RWPE2 (cell line): Measurements from ENCODE around the gene OTX1.

Source experiments
- ATAC-seq: fragments of 200-7000 bp; cut with Tn5 transposase; 3 replicates; pipeline ENCODE4 v1.9.1; 2021; ENCODE audit warnings: low read depth
- DNase-seq: peaks from one replicate; pipeline ENCODE4 v3.0.0-alpha.2; 2020; ENCODE audit warnings: low spot score
- H3K27ac ChIP-seq: fragments of 450-650 bp; 2 replicates; pipeline ENCODE4 v1.5.1; 2017; ENCODE audit warnings: mild to moderate bottlenecking; ENCODE audit not compliant: poor library complexity, severe bottlenecking
- H3K27me3 ChIP-seq: fragments of 250-450 bp; sonication (Bioruptor Pico); 2 replicates; pipeline ENCODE4 v1.5.1; 2021; ENCODE audit warnings: mild to moderate bottlenecking, moderate library complexity; ENCODE audit not compliant: insufficient read depth, poor library complexity, severe bottlenecking
- H3K36me3 ChIP-seq: fragments of 250-450 bp; sonication (Bioruptor Pico); 2 replicates; pipeline ENCODE4 v1.5.1; 2020; ENCODE audit warnings: low read depth, mild to moderate bottlenecking, moderate library complexity
- H3K4me1 ChIP-seq: fragments of 250-450 bp; sonication (Bioruptor Pico); 2 replicates; pipeline ENCODE4 v1.5.1; 2021; ENCODE audit warnings: mild to moderate bottlenecking, moderate library complexity; ENCODE audit not compliant: insufficient read depth, poor library complexity, severe bottlenecking
- H3K4me3 ChIP-seq: fragments of 250-450 bp; sonication (Bioruptor Pico); 2 replicates; pipeline ENCODE4 v1.5.1; 2021; ENCODE audit warnings: mild to moderate bottlenecking, moderate library complexity; ENCODE audit not compliant: severe bottlenecking
- H3K9me3 ChIP-seq: fragments of 250-450 bp; sonication (Bioruptor Pico); 2 replicates; pipeline ENCODE4 v1.5.1; 2021; ENCODE audit warnings: mild to moderate bottlenecking, moderate library complexity; ENCODE audit not compliant: severe bottlenecking
- TF ChIP-seq, protein P1 (sequence below): fragments of 450-650 bp; IDR thresholded peaks from one replicate; pipeline ENCODE4 v1.5.1; 2017; ENCODE audit warnings: mild to moderate bottlenecking, moderate library complexity; ENCODE audit not compliant: poor library complexity, severe bottlenecking

Gene OTX1

DNA sequence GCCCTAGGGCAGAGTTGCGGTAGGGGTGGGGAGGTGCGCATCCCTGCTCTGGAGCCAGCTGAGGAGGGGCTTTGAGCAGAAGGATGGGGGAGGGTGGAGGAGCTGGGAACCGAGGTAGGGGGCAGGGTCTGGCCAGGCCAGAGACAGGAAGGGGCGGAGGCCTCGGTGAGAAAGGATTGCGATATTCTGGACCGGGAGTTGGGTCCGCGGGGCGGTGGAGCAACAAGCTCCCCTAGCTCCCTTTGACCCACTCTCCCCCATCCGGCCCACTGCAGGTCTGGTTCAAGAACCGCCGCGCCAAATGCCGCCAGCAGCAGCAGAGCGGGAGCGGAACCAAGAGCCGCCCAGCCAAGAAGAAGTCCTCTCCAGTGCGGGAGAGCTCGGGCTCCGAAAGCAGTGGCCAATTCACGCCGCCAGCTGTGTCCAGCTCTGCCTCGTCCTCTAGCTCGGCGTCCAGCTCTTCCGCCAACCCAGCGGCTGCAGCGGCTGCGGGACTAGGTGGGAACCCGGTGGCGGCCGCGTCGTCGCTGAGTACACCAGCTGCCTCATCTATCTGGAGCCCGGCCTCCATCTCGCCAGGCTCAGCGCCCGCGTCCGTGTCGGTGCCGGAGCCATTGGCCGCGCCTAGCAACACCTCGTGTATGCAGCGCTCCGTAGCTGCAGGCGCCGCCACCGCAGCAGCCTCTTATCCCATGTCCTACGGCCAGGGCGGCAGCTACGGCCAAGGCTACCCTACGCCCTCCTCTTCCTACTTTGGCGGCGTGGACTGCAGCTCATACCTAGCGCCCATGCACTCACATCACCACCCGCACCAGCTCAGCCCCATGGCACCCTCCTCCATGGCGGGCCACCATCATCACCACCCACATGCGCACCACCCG is 4.8 kb downstream of the OTX1 start:
- TF ChIP-seq, protein P1, sequence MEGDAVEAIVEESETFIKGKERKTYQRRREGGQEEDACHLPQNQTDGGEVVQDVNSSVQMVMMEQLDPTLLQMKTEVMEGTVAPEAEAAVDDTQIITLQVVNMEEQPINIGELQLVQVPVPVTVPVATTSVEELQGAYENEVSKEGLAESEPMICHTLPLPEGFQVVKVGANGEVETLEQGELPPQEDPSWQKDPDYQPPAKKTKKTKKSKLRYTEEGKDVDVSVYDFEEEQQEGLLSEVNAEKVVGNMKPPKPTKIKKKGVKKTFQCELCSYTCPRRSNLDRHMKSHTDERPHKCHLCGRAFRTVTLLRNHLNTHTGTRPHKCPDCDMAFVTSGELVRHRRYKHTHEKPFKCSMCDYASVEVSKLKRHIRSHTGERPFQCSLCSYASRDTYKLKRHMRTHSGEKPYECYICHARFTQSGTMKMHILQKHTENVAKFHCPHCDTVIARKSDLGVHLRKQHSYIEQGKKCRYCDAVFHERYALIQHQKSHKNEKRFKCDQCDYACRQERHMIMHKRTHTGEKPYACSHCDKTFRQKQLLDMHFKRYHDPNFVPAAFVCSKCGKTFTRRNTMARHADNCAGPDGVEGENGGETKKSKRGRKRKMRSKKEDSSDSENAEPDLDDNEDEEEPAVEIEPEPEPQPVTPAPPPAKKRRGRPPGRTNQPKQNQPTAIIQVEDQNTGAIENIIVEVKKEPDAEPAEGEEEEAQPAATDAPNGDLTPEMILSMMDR: no peak
- no peak for ATAC-seq
- no peak for DNase-seq
- Histone ChIP-seq H3K27ac (no peak overlapping the region), H3K36me3 (peaks cover 6% of the 10 kb centered on the region), H3K9me3 (no peaks in the 10 kb centered on the region), H3K4me1 (no peaks in the 10 kb centered on the region), H3K4me3 (no peak overlapping the region), H3K27me3 (peaks cover 21% of the 10 kb centered on the region)

DNA sequence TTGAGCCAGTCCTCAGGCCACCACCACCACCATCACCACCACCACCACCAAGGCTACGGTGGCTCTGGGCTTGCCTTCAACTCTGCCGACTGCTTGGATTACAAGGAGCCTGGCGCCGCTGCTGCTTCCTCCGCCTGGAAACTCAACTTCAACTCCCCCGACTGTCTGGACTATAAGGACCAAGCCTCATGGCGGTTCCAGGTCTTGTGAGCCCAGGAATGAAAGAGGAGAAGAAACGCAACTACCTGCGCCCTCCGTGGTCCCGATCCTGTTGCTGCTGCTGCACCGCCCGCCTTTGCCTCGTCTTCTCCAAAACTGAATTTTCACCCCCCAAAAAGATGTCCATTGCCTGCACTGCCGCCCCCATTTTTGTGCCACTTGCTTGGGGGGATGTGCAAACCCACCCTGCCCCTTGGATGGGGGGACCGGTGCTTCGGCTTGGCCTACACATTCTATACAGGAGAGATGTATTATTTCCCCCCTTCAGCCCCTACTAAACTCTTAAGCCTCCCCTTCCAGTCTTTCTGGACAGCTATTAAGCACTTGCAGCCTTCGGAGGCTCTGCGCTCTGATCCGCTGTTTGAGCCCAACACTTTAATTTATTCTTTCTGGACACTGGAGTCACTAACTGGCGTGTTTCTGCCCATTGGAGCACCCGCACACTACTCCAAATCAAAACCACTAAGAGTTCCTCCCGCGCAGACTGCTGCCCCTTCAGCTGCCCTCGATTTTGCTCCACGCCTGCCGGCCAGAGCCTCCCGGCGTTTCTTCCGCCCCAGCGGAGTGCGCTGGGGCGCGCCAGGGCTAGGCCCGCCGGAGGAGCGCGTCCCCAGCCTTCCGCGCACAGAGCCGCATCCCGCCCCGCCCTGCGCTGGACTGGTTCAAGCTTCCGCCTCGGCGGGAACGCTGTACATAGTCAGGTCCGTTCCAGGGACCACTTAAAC is 5.7 kb downstream of the OTX1 start:
- DNase-seq (no peak), ATAC-seq (no peak)
- Histone ChIP-seq H3K27ac (no peak overlapping the region), H3K36me3 (peaks cover 6% of the 10 kb centered on the region), H3K4me1 (no peaks in the 10 kb centered on the region), H3K27me3 (peaks cover 31% of the 10 kb centered on the region), H3K9me3 (no peaks in the 10 kb centered on the region), H3K4me3 (no peak overlapping the region)
- TF ChIP-seq, protein P1: no peak

DNA sequence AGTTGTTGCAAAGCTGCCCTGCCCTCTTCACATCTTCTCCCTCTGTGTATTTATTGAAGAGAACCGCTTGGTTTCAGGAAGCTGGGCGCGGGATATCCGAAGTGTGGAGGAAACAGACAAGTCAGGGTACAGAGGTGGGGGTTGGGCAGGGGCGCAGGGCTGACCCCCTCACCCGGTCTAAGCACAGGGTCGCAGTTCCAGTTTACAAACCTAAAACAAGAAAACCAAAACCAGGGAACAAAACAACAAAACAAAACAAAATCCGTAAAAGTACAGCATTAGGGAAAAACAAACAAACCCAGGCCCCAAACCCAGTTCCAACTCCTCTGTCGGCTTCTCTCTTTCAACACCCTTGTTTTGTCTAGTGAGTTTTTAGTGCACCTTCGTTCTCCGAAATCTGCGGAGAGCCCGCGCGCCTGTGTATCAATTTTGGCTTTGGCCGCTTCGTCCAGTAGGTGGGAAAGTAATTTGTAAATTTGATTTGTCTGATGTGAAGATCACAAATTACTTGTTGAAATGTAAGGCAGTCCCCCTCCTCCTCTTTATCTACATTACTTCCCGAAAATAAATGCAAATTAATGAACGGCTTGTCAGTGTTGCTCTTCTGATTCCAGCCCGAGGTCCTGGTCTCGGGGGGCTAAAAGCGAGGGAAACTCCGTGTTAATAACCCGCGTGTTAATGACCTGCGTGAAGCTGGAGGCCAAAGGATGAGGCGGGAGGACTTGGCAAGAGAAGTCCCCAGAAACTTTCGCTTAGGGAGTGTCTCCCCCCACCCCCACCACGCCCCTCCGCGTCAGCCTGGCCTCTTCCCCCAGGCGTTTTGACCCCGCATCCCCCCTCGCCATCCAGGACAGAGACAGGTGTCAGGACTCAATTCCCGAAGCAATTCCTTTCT is 6.9 kb downstream of the OTX1 start:
- H3K27me3 ChIP-seq: peaks cover 42% of the 10 kb centered on the region
- DNase-seq: no peak
- no peak for ATAC-seq
- no peak overlapping the region for H3K4me3 ChIP-seq
- no peaks in the 10 kb centered on the region for H3K4me1 ChIP-seq
- H3K9me3 ChIP-seq: peaks cover 2% of the 10 kb centered on the region
- peaks cover 6% of the 10 kb centered on the region for H3K36me3 ChIP-seq
- TF ChIP-seq, protein P1: no peak
- no peak overlapping the region for H3K27ac ChIP-seq

DNA sequence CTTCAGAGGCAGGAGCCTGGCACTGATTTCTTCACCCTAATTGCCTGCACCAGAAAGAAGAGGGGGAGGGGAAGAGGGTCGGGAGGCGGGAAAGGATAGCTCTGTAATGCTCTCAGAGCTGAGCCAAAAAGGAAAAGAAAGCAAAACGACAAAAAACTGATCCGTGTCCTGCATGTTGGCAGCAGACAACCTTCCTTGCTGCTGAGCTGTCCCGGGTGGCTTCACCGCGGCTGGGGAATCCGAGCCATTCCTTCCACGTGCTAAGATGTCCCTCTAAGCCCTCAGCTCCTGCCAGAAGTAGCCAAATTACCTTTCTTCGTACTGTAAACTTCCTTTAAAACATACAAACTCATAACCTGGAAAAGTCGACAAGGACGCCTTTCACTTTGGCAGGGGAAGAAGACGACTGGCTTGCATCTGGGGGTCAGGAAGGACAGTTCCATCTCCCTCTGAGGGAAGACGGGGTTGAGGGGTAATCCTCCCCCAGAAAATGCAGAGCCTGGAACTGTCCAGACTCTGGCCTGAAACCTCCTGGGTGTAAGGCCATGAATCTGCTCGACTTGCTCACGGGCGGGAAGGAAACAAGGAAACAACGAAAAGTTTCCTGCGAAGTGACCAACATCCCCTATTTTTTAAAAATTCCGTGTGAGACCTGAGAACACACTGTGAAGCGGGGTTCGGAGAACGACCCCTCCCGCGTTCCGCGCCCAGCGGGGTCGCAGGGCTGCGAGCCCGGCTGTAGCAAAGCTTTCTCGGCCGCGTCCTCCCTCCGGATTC is 7.7 kb downstream of the OTX1 start:
- Histone ChIP-seq H3K9me3 (peaks cover 2% of the 10 kb centered on the region), H3K27me3 (peaks cover 50% of the 10 kb centered on the region), H3K4me1 (no peaks in the 10 kb centered on the region), H3K27ac (no peak overlapping the region), H3K36me3 (peaks cover 6% of the 10 kb centered on the region), H3K4me3 (no peak overlapping the region)
- DNase-seq (no peak), ATAC-seq (no peak)
- TF ChIP-seq, protein P1: no peak
